HG02852 (cell line): ENCODE data around the gene MYCBP.
"Not testable (repeated sequence)": the region's sequence is repeated elsewhere in the genome, so short reads cannot be mapped to it uniquely, and the experiment has no call there.

Experiments used
- ATAC-seq: cut with Tn5 transposase; IDR thresholded peaks from one replicate; pipeline ENCODE4 v1.9.1; 2021; ENCODE audit warnings: mild to moderate bottlenecking, moderate library complexity; ENCODE audit not compliant: unreplicated experiment

Gene MYCBP

DNA sequence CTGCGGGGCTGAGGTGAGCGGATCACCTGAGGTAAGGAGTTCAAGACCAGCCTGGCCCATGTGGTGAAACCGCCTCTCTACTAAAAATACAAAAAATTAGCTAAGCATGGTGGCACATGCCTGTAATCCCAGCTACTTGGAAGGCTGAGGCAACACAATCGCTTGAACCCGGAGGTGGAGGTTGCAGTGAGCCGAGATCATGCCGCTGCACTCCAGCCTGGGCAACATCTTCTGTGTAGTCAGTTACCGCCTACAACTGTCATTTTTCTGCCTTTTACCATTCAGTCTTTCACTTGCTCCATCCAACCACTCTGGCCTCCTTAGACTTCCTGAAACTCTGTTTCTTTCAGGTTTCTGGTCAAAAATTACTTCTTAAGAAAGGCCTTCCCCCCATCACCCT is 2.2 kb downstream of the MYCBP start:
- ATAC-seq, result no peak

DNA sequence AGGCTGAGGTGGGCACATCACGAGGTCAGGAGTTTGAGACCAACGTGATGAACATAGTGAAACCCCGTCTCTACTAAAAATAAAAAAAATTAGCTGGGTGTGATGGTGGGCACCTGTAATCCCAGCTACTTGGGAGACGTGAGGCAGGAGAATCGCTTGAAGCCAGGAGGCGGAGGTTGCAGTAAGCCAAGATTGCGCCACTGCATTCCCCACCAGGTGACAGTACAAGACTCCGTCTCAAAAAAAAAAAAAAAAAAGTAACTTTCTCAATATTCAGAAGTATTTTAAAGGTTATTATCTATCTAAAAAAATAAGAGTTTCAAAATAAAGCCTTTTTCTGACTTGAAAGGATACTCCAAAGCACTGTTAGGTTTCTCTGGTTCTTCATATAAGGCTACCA is 5.9 kb downstream of the MYCBP start:
- no peak for ATAC-seq

DNA sequence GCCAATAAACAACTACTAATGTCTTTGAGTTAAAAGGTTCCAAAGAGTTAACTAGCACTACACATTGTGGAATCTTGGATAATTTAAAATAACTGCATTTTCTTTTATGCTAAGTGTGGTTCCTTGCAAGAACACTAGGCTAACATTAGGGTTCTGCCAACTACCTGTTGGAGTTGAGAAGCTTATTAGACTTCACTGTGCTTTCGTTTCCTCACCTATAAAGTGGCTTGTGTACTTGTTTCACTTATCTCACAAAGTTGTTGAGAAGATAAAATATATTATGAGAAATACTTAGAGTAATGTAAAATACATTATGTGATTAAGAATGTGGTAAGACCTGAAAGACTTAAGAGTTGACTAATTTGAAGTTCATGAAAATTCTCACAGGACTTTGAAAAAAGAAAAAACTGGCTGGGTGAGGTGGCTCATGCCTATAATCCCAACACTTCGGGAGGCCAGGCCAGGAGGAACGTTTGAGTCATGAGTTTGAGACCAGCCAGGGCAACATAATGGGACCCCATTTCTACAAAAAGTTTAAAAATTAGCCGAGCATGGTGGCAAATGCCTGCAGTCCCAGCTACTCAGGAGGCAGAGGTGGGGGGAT is 7.9 kb downstream of the MYCBP start:
- no peak for ATAC-seq

DNA sequence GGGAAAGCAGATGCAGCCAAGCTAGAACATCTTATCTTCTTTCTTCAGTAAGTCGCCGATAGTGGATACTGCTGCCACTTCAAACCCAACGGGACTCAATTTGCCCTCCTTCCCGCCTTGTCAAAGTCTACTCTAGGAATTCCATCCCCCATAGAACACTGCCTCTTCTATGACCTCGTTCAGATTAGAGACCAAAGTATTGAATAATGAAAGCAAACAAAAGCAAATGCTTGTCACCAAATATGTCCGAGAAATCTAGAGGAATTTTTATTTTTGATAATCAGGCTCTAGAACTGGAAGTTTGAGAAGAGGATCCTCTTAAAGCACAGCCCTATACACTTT is 12.7 kb downstream of the MYCBP start:
- ATAC-seq, result no peak

DNA sequence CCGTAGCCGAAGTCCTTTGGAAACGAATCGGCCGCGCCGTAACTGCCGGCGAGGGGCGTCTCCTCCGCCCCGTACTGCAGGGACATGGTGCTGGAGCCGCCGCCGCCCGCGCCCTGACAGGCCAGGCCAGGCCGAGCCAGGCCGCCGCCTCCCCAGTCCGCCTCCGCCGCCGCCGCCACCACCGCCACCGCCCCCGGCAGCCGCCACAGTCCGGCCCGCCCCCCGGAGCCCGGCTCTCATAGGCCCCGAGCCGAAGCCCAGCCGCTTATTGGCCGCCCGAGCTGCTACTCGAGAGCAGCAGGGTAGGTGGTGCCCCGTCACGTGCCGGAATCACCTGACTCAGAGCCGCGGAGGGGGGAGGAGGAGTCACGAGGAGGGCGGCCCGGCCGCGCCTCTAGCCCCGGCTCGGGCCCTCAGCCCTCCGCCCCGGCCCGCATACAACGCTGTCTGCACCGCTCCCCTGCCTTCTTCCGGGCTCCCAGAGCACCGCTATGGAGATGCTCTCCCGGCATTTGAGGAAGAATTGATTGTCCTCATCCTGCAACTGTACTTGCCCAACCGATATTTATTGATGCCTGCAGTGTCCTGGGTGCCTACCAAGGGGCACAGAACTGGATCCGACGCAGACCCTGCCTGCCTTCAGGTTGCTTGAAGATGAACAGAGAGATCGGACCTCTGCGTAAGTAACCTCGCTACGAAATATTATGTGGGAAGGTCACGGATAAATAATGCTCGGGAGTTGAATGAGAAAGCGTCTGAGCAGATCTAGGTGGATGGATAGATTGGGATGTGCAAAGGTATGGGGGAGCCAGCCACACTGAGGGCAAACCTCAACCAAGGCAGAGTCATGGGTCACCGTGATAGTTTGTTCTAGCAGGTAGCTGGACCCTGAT is 13.3 kb downstream of the MYCBP start, which contains the start of gene RRAGC:
Gene RRAGC, minus strand, starts transcription at position 212 of the 893 bp plus-strand sequence. Its CDS starts 126 bp downstream, at position 86.
- ATAC-seq, result peak; percentile 90

DNA sequence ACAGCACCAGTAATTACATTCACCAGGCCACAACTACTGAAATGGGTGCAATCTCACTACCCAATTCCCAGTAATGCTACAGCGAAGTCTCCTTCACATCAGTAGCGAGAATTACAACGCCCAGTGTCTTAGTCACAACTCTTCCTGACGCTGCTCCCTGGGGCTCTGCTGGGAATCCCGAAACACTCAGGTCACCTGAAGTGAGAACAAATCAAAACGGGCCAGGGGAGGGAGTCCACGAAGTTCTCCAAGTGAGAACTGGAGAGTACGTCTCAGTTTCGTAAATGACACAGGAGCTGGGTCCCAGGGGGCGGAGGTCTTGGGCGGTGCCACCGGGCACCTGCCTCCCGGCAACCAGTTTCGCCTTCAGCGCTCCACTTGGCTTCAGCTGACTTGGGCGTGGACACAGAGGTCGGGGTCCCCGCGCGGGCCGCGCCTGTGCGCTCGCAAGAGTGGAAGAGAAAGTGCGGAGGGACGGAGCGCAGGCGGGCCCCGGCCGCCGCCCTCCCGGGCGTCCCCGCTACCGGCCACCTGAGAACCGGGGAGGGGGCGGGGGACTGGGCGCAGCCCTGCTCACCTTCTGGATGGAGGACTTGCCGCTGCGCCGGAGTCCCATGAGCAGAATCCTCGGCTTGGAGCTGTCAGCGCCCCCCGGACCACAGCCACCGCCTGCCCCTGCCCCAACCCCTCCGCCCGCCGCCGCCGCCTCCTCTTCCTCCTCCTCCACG is 14.2 kb downstream of the MYCBP start:
- ATAC-seq, result peak; percentile 26

DNA sequence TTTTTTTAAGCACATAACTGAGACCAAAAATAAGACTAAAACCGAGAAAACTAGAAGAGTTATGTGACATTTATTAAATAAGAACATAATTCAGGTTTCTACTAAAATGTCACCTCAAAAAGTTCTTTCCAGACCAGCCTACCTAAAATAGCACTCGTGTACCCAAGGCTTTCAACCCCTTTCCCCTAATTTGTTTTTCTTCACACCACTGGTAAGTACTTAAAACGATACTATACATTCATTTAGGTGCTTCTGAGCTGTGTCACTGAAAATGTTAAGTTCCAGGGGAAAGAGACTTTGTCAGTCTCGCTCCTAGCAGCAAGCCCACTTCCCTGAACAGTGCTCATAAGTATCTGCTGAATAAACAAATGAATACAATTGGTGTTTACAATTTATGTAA is 20.4 kb downstream of the MYCBP start:
- ATAC-seq, result no peak

DNA sequence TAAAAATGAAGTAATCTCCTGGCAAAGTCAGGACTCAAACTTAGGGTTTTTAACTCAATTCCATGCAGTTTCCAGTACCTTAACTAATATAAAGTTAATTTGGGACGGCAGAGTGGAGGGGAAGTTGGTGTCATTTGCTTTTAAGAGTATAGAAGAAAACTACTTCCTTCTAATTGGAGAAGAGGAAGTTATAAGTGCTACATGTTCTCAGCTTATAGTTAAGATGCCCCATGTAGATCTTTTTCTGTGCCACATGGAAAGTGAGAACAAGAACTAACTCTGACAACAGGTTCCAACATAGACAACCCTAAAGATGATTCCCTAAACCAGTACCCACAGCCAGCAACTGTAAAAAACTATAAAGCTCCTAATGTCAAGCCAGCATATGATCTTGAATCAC is 25.1 kb downstream of the MYCBP start:
- no peak for ATAC-seq

DNA sequence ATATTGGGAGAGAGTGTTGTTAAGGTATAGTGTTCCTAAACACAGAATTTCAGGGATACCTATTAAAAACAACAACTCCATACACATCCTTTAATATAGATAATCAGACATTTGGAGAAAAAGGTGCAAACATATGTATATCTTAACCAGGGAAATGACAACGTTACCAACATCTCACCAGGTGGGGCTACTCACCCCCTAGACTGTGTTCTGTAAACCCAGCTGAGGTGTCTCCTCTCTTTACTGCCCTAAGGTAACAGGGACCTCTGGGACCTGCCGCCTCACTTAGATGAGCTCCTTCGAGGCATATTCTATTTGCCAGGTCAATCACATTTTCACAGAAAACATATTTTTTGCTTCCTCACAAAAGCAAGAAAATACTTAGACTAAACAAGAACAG is 26.9 kb downstream of the MYCBP start:
- ATAC-seq, result no peak

DNA sequence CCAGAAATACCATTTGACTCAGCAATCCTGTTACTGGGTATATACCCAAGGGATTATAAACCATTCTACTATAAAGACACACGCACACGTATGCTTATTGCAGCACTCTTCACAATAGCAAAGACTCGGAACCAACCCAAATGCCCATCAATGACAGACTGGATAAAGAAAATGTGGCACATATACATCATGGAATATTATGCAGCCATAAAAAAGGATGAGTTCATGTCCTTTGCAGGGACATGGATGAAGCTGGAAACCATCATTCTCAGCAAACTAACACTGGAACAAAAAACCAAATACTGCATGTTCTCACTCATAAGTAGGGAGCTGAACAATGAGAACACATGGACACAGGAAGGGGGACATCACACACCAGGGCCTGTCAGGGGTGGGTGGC is 28.1 kb downstream of the MYCBP start:
- not testable (repeated sequence) for ATAC-seq

DNA sequence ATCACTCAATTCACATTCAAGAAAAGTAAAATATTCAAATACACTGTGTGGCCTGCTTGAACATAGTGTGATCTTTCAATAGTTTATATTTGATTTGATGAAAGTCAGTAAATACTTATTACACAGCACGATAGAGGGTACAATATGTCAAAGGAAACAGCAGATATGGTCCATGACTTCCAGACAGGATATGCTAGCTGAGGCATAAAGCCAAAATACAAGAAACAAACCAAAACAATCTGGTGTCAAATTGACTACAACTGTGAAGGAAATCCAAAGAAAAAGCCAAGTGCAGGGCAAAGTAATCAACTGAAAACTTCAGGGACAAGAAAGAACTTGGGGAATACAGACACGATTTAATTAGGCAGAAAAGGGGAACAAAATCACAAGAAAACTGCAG is 32.9 kb downstream of the MYCBP start:
- no peak for ATAC-seq

DNA sequence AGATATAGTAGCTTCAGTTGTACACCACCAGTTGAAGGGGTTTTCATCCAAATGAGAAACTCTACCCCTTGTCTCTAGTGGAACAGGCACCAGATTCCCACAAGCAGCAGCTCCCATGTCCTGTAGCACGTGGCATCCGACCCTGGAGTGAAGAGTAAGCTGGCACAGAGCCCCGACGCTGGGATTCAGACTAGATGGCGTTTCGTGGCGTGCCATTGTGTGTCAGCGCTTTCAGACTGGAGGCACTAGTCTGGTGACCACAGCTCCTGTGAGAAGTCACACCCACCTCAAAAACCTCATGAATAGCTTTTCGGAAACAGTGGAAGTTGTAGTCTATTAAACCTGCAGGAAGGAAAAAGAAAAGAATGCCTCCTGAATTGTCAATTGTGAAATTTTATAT is 33.8 kb downstream of the MYCBP start:
- ATAC-seq, result no peak

DNA sequence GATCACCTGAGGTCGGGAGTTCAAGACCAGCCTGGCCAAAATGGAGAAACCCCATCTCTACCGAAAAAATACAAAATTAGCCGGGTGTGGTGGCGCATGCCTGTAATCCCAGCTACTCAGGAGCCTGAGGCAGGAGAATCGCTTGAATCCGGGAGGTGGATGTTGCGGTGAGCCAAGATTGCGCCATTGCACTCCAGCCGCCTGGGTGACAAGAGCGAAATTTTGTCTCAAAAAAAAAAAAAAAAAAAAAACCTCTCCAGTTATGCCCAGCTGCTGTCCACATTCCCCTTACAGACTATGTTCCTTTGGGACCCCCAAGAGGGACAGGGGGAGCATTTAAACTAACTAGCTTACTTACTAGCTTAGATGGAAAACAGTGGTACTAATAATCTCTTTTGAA is 36.8 kb downstream of the MYCBP start:
- ATAC-seq, result not testable (repeated sequence)

DNA sequence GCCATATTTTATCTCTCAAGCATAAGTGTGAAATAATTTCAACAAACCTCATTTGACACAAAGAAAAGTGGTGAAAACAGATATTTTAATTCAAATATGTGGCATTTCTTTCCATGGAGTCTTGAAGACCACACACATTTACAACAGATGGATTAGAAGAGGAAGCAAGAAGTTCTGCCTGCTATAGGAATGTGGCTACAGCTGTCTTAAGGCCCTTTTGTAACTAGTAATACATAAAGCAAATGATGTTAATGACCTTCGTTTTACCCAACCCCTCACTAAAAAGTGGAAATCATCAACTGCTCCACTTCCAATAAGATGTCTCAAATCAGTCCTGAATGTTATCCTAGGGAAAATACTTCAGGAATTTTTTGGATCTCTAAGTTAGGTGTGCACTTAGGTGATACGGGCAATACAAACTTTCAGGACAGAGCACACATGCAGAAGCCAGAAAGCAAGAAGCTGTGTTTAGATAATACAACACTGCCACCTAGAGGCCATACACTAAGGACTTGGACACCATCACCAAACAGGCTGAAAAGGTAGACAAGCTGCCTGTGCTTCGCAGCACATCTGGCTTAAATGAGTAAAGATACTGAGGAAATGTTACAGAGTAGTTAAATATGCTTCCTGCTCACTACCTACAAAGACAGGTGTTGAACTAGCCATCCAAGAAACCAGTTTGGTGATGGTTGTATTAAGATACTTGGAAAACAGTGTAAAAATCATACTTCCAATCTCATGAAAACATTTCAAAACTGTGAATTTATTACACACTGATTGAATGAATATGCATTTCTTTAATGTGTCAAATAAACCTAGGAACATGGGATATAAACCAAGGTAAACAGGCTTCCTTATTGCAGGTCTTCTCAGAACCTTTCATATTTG is 38.0 kb downstream of the MYCBP start:
- ATAC-seq, result peak; percentile 45

DNA sequence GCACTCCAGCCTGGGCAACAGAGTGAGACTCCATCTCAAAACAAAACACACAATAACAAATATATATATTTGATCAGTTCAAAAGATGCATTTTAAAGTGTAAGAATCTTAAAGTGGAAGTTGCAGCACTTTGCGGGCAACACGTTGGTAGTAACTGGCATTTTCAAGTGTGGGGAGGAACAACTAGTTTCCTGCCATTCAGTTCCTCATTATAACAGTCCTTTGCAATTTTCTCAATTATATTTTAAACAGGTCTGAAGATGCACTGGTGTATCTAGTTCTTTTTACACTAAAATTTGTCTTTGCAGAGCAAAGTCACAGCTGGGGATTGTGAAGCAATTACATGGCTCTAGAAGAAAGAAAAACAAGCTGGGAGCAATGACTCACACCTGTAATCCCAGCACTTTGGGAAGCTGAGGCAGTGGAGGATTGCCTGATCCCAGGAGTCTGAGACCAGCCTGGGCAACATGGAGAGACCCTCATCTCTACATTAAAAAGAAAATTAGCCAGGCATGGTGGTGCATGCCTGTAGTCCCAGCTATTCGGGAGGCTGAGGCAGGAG is 38.8 kb downstream of the MYCBP start:
- no peak for ATAC-seq

DNA sequence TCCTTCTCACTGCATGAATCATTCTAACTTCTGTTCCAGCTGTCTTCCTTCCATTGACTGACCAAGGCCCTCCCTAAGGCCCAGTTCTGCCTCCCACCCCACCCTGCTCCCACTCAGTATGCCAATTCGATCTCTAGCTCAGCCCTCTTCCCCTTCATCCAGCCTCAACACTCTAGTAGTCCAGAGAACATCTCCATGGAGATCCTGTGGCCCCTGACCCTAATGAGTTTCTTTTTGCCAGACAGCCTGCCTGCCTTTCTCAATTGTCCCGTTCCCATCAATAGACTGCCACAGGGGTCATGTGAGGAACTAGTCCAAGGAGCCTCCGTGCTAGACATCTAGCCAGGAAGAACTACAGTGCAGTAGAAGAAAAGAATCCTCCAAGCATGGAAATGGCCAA is 40.0 kb downstream of the MYCBP start:
- ATAC-seq, result no peak

DNA sequence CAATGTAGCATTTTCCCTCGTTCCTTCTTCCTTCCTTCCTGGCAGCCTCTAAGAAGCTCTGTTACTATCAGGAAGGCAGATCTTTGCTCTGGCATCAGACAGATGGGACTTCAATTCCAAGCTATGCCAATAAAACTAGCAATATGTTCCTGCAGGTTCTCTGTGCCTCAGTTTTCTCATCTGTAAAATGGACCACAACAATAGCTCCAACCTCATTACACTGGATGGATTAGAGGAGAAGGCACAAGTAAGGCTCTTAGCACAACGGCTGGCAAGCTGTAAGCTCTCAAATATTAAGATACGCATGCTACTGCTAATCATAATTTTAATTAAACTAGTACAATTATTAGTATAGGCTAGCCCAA is 40.8 kb downstream of the MYCBP start:
- no peak for ATAC-seq

DNA sequence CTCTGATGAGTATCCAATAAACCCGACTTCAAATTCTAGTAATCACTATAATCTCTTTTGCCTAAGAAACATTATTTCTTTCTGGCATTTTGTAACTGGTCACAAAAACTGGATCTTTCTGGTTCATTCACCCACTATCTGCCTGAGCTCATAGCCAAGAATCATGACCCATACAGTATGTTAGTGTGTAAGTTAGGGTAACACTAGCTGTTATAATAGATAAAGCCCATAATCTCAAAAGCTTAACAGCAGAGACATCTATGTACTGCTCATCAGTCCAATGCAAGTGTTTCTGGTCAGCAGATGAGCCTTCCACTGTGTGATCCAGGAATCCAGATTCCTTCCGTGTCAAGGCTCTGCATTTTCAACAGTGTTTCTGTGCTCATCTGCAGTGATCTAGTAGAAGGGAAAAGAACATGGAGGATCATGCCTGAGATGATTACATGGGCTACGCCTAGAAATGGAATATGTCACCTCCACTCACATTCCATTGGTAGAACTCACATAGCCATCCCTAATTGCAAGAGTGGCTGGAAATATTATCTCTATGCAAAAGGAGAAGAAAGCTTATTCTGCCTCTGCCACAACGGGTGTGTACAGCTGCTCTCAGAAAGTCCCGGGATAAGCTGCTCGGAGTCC is 41.3 kb downstream of the MYCBP start:
- no peak for ATAC-seq

DNA sequence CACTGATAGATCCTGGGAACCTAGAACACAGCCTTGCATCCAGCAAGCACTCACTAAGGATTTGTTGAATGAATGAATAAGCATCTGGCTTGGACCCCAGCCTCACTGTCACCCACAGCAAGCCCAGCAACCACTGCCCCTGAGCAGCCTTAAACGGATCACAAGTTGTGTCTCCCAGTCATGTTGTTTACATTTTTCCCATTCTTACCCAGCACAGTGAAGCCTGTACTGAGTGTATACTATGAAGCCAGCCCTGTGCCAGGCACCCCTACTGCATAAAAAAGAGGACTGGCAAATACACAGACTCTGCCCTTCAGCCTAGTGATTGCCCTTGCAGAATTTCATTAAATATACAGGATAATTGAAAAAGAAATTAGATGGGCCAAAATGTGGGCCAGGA is 43.8 kb downstream of the MYCBP start:
- ATAC-seq, result no peak

DNA sequence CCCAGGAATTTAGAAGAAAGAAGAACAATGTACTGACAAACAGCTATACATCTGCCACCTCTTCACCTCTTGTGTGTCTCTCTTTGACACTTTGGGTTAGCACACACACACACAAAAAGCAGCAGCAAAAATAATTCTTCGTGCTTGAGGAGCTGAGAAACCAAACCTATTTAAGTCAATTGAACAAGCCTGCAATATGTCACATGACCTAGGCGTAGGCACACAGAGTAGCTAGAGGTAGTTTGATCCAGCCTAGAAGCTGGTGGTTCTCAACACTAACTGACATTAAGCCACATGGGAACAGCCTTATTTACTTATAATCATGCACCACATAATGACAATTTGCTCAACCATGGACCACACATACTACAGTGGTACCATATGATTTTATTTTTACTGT is 45.8 kb downstream of the MYCBP start:
- ATAC-seq, result no peak
